Tibial nerve (tissue), 4 donors: ENCODE results near the gene GFPT1. TPM values are rescaled to one million over a fixed set of nuclear protein-coding genes. Genes with fewer than 3 reads are reported as not detected.
"Not testable (repeated sequence)": the region's sequence is repeated elsewhere in the genome, so short reads cannot be mapped to it uniquely, and the experiment has no call there.

ENCODE experiments used
- DNase-seq, 2 donors: peaks; one replicate each; pipeline ENCODE4 v3.0.0-alpha.2; 2019; ENCODE audit warnings: low spot score in 2 of 2
- H3K27ac ChIP-seq, 4 donors: fragments of 200-600 bp; sonication (generic) in 3 of 4; one replicate each; pipeline ENCODE4 v1.5.1; 2017 to 2019; ENCODE audit warnings: mild to moderate bottlenecking in 1 of 4
- H3K27me3 ChIP-seq, 2 donors: fragments of 200-600 bp; sonication (generic) in 1 of 2; one replicate each; pipeline versions ENCODE4 v1.5.1 to v1.6.0; 2017 to 2019
- H3K36me3 ChIP-seq, 3 donors: fragments of 200-600 bp; sonication (generic); one replicate each; pipeline ENCODE4 v1.5.1; 2018 to 2019
- H3K4me1 ChIP-seq, 4 donors: fragments of 200-600 bp; sonication (generic) in 3 of 4; one replicate each; pipeline ENCODE4 v1.5.1; 2017 to 2019
- H3K4me3 ChIP-seq, 4 donors: fragments of 200-600 bp; sonication (generic) in 3 of 4; one replicate each; pipeline ENCODE4 v1.5.1; 2017 to 2019; ENCODE audit warnings: mild to moderate bottlenecking in 1 of 4, moderate library complexity in 1 of 4
- H3K9me3 ChIP-seq, 4 donors: fragments of 200-600 bp; sonication (generic) in 3 of 4; one replicate each; pipeline ENCODE4 v1.5.1; 2017 to 2019
- EP300 ChIP-seq, 2 donors: sonication (generic); formaldehyde crosslinking; IDR thresholded peaks; one replicate each; pipeline ENCODE4 v1.6.1; 2017; ENCODE audit warnings: antibody characterized with exemption in 2 of 2, mild to moderate bottlenecking in 1 of 2
- POLR2A ChIP-seq, 2 donors: fragments of 450-650 bp; IDR thresholded peaks; one replicate each; pipeline ENCODE4 v1.6.1; 2017; ENCODE audit warnings: antibody characterized with exemption in 2 of 2, mild to moderate bottlenecking in 2 of 2, moderate library complexity in 2 of 2
- WGBS, 2 donors: methylation state at CpG; one replicate each; pipeline ENCODE4 v1.1.5; 2018; 5-methylcytosine and 5-hydroxymethylcytosine counted together
- total RNA-seq, 4 donors: library from RNA; depleted of rRNA; stranded (reverse); fragments of >200 nt; gene quantifications; one replicate each; pipeline ENCODE4 v1.1.0, GENCODE V29; 2016
- TF ChIP-seq, protein P1 (sequence below), 5 experiments: fragments of 200-600 bp in 3 of 5; fragments of 450-650 bp in 2 of 5; sonication (generic) in 3 of 5; IDR thresholded peaks; one replicate each; pipeline ENCODE4 v1.5.1; 2016 to 2019; ENCODE audit warnings: antibody characterized with exemption in 5 of 5, mild to moderate bottlenecking in 3 of 5, moderate library complexity in 2 of 5

GFPT1 gene
- total RNA-seq, 4 donors from 2014 or later, result 15.5 to 30.0 (median 22.1) TPM

DNA sequence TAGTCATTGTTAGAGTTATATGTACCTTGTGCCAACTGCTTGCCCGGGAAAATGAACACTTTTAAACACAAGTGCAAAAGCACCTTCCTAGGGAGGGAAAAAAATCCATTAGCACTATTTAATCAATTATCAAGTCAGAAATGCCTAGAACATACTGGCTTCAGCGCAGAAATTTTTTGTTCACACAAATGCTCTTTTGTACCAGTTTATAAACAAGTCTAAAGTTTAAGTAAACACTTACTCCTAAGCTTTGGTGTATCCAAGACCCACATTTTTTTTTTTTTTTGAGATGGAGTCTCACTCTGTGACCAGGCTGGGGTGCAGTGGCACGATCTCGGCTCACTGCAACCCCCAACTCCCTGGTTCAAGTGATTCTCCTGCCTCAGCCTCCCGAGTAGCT is 30.6 kb downstream of the GFPT1 start:
- H3K9me3 ChIP-seq, result no peaks in the 10 kb centered on the region
- no peak overlapping the region for H3K27ac ChIP-seq
- H3K36me3 ChIP-seq, result peaks cover 2 to 85% (median 15%) of the 10 kb centered on the region in 3 donors
- no peak overlapping the region for H3K4me3 ChIP-seq
- TF ChIP-seq, protein P1, sequence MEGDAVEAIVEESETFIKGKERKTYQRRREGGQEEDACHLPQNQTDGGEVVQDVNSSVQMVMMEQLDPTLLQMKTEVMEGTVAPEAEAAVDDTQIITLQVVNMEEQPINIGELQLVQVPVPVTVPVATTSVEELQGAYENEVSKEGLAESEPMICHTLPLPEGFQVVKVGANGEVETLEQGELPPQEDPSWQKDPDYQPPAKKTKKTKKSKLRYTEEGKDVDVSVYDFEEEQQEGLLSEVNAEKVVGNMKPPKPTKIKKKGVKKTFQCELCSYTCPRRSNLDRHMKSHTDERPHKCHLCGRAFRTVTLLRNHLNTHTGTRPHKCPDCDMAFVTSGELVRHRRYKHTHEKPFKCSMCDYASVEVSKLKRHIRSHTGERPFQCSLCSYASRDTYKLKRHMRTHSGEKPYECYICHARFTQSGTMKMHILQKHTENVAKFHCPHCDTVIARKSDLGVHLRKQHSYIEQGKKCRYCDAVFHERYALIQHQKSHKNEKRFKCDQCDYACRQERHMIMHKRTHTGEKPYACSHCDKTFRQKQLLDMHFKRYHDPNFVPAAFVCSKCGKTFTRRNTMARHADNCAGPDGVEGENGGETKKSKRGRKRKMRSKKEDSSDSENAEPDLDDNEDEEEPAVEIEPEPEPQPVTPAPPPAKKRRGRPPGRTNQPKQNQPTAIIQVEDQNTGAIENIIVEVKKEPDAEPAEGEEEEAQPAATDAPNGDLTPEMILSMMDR (IDR thresholded peaks at IDR 0.05), result no peak
- TF ChIP-seq POLR2A (IDR thresholded peaks at IDR 0.05) (no peak), EP300 (IDR thresholded peaks at IDR 0.05) (no peak)
- H3K27me3 ChIP-seq, result no peaks in the 10 kb centered on the region
- H3K4me1 ChIP-seq, result no peaks in the 10 kb centered on the region
- WGBS, 2 donors, result 88 to 90% methylated on average over 5 of the region's 5 CpGs
- no peak for DNase-seq

DNA sequence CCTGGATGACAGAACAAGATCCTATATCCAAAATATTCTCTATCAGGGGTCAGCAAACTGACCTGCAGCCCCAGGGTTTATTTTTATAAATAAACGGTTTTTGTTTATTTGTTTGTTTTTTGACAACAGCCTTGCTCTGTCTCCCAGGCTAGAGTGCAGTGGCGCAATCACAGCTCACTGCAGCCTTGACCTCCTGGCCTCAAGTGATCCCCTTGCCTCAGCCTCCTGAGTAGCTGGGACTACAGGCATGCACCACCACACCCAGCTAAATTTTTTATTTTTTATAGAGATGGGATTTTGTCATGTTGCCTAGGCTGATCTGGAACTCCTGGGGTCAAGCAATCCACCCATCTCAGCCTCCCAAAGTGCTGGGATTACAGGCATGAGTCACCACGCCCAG is 32.1 kb downstream of the GFPT1 start:
- not testable (repeated sequence) for DNase-seq, H3K9me3 ChIP-seq, H3K4me3 ChIP-seq, H3K27me3 ChIP-seq, H3K4me1 ChIP-seq, H3K27ac ChIP-seq
- H3K36me3 ChIP-seq, result peaks cover 2 to 70% (median 15%) of the 10 kb centered on the region in 3 donors
- 73 to 75% methylated on average over 3 of the region's 3 CpGs for WGBS, 2 donors

DNA sequence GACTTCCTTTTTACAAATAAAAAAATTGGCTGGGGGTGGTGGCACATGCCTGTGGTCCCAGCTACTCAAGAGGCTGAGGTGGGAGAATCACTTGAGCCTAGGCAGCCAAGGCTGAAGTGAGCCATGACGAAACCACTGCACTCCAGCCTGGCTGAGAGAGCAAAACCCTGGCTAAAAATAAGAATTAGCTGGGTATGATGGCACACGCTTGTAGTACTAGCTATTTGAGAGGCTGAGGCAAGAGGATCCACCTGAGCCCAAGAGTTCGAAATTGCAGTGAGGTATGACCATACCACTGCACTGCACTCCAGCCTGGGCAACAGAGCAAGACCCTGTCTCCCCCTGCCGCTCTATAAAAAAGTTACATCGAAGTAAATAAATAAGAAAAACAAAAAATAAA is 33.7 kb downstream of the GFPT1 start:
- H3K4me3 ChIP-seq, result no peak overlapping the region

DNA sequence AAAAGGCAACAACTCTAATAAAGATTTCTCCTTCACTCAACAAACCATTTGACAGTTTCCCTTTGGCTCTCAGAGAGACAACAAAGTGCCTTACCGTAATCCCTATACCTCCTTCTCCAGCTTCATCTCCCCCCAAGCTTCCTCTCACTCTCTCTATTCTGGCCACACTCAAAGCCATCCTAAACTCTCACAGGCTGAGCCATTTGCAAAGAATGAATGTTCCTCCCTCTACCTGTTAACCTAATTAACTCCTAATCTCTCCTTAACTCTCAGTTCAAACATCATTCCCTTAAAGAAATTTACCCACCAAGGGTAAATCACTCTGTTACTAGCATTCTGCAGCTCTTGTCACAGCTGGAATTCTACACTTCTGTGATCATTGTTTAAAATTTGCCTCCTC is 38.2 kb downstream of the GFPT1 start:
- DNase-seq, result no peak
- TF ChIP-seq, protein P1 (IDR thresholded peaks at IDR 0.05), result no peak
- TF ChIP-seq POLR2A (IDR thresholded peaks at IDR 0.05) (no peak), EP300 (IDR thresholded peaks at IDR 0.05) (no peak)
- Histone ChIP-seq H3K4me3 (no peak overlapping the region), H3K9me3 (no peaks in the 10 kb centered on the region), H3K36me3 (peaks cover 6 to 70% (median 15%) of the 10 kb centered on the region in 3 donors), H3K27me3 (no peaks in the 10 kb centered on the region), H3K27ac (no peak overlapping the region), H3K4me1 (no peaks in the 10 kb centered on the region)
- 97 to 98% methylated on average over 1 of the region's 1 CpG for WGBS, 2 donors

More for the DNA sequence above, 33.7 kb downstream of the GFPT1 start:
- Histone ChIP-seq H3K36me3 (peaks cover 6 to 69% (median 16%) of the 10 kb centered on the region in 3 donors), H3K27me3 (no peaks in the 10 kb centered on the region), H3K4me1 (no peaks in the 10 kb centered on the region), H3K9me3 (no peaks in the 10 kb centered on the region), H3K27ac (no peak overlapping the region)
- no peak for TF ChIP-seq EP300 (IDR thresholded peaks at IDR 0.05)
- TF ChIP-seq, protein P1 (IDR thresholded peaks at IDR 0.05), result no peak
- TF ChIP-seq POLR2A (IDR thresholded peaks at IDR 0.05), result no peak
- 97 to 98% methylated on average over 5 of the region's 5 CpGs for WGBS, 2 donors
- DNase-seq, result no peak

DNA sequence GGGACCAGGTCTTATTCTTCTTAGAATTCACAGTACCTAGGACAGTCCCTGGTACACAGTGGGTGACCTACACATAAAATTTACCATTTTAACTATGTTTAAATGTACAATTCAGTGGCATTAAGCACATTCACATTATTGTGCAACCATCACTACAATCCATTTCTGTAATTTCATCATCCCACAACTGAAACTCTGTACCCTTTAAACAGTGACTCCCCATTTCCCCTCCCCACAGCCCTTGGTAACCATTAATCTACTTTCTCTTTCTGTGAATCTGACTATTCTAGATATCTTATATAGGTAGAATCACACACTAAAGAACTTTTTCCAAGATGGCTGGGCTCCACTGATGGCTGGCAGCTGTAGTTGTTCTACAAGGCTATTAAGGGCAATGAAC is 41.6 kb downstream of the GFPT1 start:
- DNase-seq, result no peak
- peaks cover 0 to 2% (median 0%) of the 10 kb centered on the region in 4 donors for H3K4me1 ChIP-seq
- no peak overlapping the region for H3K4me3 ChIP-seq
- peaks cover 12 to 88% (median 26%) of the 10 kb centered on the region in 3 donors for H3K36me3 ChIP-seq
- TF ChIP-seq, protein P1 (IDR thresholded peaks at IDR 0.05), result no peak
- TF ChIP-seq EP300 (IDR thresholded peaks at IDR 0.05), result no peak
- H3K27me3 ChIP-seq, result no peaks in the 10 kb centered on the region
- no peak overlapping the region for H3K27ac ChIP-seq
- H3K9me3 ChIP-seq, result no peaks in the 10 kb centered on the region

DNA sequence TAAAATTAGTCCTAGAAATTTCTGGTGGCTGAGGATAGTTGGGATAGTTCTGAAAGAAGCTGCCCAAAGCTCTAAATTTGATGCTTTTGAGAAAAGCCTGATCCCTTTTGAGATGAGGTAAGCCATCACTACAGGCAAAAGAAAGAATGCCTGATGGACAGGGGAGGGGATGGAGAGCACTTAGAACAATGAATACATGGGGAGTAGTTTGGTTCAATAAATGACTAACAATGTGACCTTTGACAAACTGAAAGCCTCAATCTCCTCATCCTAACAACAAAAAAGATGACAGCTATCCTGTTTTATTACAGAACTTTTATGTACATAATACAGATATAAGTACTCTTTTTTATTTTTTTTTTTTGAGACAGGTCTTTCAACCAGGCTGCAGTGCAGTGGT is 42.7 kb downstream of the GFPT1 start:
- Histone ChIP-seq H3K9me3 (no peaks in the 10 kb centered on the region), H3K27me3 (no peaks in the 10 kb centered on the region), H3K27ac (no peak overlapping the region), H3K4me1 (peaks cover 0 to 5% (median 0%) of the 10 kb centered on the region in 4 donors), H3K36me3 (peaks cover 12 to 90% (median 20%) of the 10 kb centered on the region in 3 donors), H3K4me3 (no peak overlapping the region)
- DNase-seq, result no peak
- TF ChIP-seq EP300 (IDR thresholded peaks at IDR 0.05) (no peak), POLR2A (IDR thresholded peaks at IDR 0.05) (no peak)
- TF ChIP-seq, protein P1 (IDR thresholded peaks at IDR 0.05), result no peak
